Esophagus muscularis mucosa (tissue), 4 donors: ENCODE results near the gene IFNL4. TPM values are rescaled to one million over a fixed set of nuclear protein-coding genes. Genes with fewer than 3 reads are reported as not detected.

Experiments
- DNase-seq: peaks from one replicate; pipeline ENCODE4 v3.0.0-alpha.2; 2017; ENCODE audit errors: extremely low spot score
- H3K27ac ChIP-seq, 4 donors: fragments of 200-600 bp; sonication (generic); replicated peaks in 1 of 4; 1 replicate in 3 of 4; 2 replicates in 1 of 4; pipeline ENCODE4 v1.5.1; 2016 to 2019; ENCODE audit warnings: mild to moderate bottlenecking in 1 of 4
- H3K27me3 ChIP-seq, 4 donors: fragments of 200-600 bp; sonication (generic); one replicate each; pipeline versions ENCODE4 v1.5.1 to v1.6.0; 2016 to 2019
- H3K36me3 ChIP-seq, 4 donors: fragments of 200-600 bp; sonication (generic); one replicate each; pipeline ENCODE4 v1.5.1; 2016 to 2019
- H3K4me1 ChIP-seq, 4 donors: fragments of 200-600 bp; sonication (generic); one replicate each; pipeline ENCODE4 v1.5.1; 2016 to 2019
- H3K4me3 ChIP-seq, 4 donors: fragments of 200-600 bp; sonication (generic); 1 replicate in 2 of 4; 2 replicates in 2 of 4; pipeline ENCODE4 v1.5.1; 2016 to 2019; ENCODE audit warnings: mild to moderate bottlenecking in 4 of 4, moderate library complexity in 1 of 4
- H3K9me3 ChIP-seq, 4 donors: fragments of 200-600 bp; sonication (generic); 1 replicate in 3 of 4; 2 replicates in 1 of 4; pipeline ENCODE4 v1.5.1; 2016 to 2019
- CTCF ChIP-seq, 3 experiments: fragments of 200-600 bp in 2 of 3; fragments of 450-650 bp in 1 of 3; sonication (generic) in 2 of 3; IDR thresholded peaks; one replicate each; pipeline ENCODE4 v1.5.1; 2017 to 2019; ENCODE audit warnings: antibody characterized with exemption in 3 of 3, mild to moderate bottlenecking in 2 of 3, moderate library complexity in 1 of 3
- EP300 ChIP-seq: sonication (generic); formaldehyde crosslinking; IDR thresholded peaks from one replicate; pipeline ENCODE4 v1.6.1; 2017; ENCODE audit warnings: antibody characterized with exemption
- POLR2A ChIP-seq: fragments of 450-650 bp; IDR thresholded peaks from one replicate; pipeline ENCODE4 v1.6.1; 2017; ENCODE audit warnings: antibody characterized with exemption, moderate library complexity, mild to moderate bottlenecking, low read depth
- POLR2AphosphoS5 ChIP-seq, 2 donors: sonication (generic); formaldehyde crosslinking; IDR thresholded peaks; one replicate each; pipeline ENCODE4 v1.6.1; 2017; ENCODE audit warnings: antibody characterized with exemption in 2 of 2
- WGBS: methylation state at CpG from one replicate; pipeline ENCODE4 v1.1.5; 2018; 5-methylcytosine and 5-hydroxymethylcytosine counted together
- intact Hi-C: fragments of 100-400 bp; cut with DNase I; formaldehyde crosslinking; loops from one replicate; pipeline ENCODE4 v1.15.1; 2023
- total RNA-seq, 4 donors: library from RNA; depleted of rRNA; stranded (reverse); fragments of >200 nt; gene quantifications; one replicate each; pipeline versions ENCODE4 v1.1.0 to v1.2.1, GENCODE V29; 2016

Gene IFNL4
- total RNA-seq, 4 donors from 2014 or later, result not detected

- Histone ChIP-seq H3K36me3 (no peaks in the 10 kb centered on the region), H3K9me3 (peaks cover 0 to 3% (median 0%) of the 10 kb centered on the region in 4 donors), H3K4me1 (no peaks in the 10 kb centered on the region), H3K27me3 (peaks cover 0 to 49% (median 0%) of the 10 kb centered on the region in 4 donors), H3K4me3 (no peak overlapping the region), H3K27ac (no peak overlapping the region)
- 53% methylated on average over 4 of the region's 4 CpGs for WGBS
- no peak for DNase-seq
- TF ChIP-seq POLR2A (no peak), EP300 (no peak), POLR2AphosphoS5 (IDR thresholded peaks at IDR 0.05) (no peak), CTCF (IDR thresholded peaks at IDR 0.05) (no peak)
- intact Hi-C loops, result no loop called here
Observed at GRCh38 chr19:39293394-39293793, 44.7 kb upstream of the IFNL4 start.

- Histone ChIP-seq H3K4me3 (no peak overlapping the region), H3K4me1 (no peaks in the 10 kb centered on the region), H3K9me3 (peaks cover 0 to 45% (median 21%) of the 10 kb centered on the region in 4 donors), H3K27ac (no peak overlapping the region), H3K36me3 (no peaks in the 10 kb centered on the region), H3K27me3 (peaks cover 0 to 4% (median 0%) of the 10 kb centered on the region in 4 donors)
- intact Hi-C loops, result no loop called here
- TF ChIP-seq EP300 (no peak), POLR2A (no peak), POLR2AphosphoS5 (IDR thresholded peaks at IDR 0.05) (no peak), CTCF (IDR thresholded peaks at IDR 0.05) (no peak)
- 84% methylated on average over 1 of the region's 1 CpG for WGBS
- DNase-seq, result no peak
Observed at GRCh38 chr19:39284032-39284431, 35.4 kb upstream of the IFNL4 start.

GRCh38 chr19:39282021-39282420 is 33.4 kb upstream of the IFNL4 start:
- 79% methylated on average over 1 of the region's 1 CpG for WGBS
- intact Hi-C loops, result no loop called here

GRCh38 chr19:39277598-39277997 is 28.9 kb upstream of the IFNL4 start:
- H3K4me1 ChIP-seq, result no peaks in the 10 kb centered on the region
- intact Hi-C loops, result no loop called here
- H3K36me3 ChIP-seq, result no peaks in the 10 kb centered on the region
- 80% methylated on average over 7 of the region's 7 CpGs for WGBS
- TF ChIP-seq POLR2AphosphoS5 (IDR thresholded peaks at IDR 0.05), result no peak
- no peak for TF ChIP-seq EP300
- no peak for TF ChIP-seq POLR2A
- TF ChIP-seq CTCF (IDR thresholded peaks at IDR 0.05), result no peak
- DNase-seq, result no peak
- H3K27ac ChIP-seq, result no peak overlapping the region
- H3K9me3 ChIP-seq, result peaks cover 0 to 10% (median 5%) of the 10 kb centered on the region in 4 donors
- H3K27me3 ChIP-seq, result peaks cover 0 to 17% (median 0%) of the 10 kb centered on the region in 4 donors
- H3K4me3 ChIP-seq, result no peak overlapping the region

More at GRCh38 chr19:39282021-39282420, 33.4 kb upstream of the IFNL4 start:
- no peak overlapping the region for H3K4me3 ChIP-seq
- TF ChIP-seq POLR2AphosphoS5 (IDR thresholded peaks at IDR 0.05), result no peak
- no peak for TF ChIP-seq POLR2A
- no peak for TF ChIP-seq EP300
- no peak for TF ChIP-seq CTCF (IDR thresholded peaks at IDR 0.05)
- no peaks in the 10 kb centered on the region for H3K4me1 ChIP-seq
- no peaks in the 10 kb centered on the region for H3K36me3 ChIP-seq
- H3K27ac ChIP-seq, result no peak overlapping the region
- DNase-seq, result no peak
- H3K9me3 ChIP-seq, result peaks cover 0 to 33% (median 18%) of the 10 kb centered on the region in 4 donors
- H3K27me3 ChIP-seq, result peaks cover 0 to 13% (median 0%) of the 10 kb centered on the region in 4 donors

GRCh38 chr19:39276740-39277139 is 28.1 kb upstream of the IFNL4 start:
- H3K4me1 ChIP-seq, result no peaks in the 10 kb centered on the region
- no peaks in the 10 kb centered on the region for H3K36me3 ChIP-seq
- H3K9me3 ChIP-seq, result peaks cover 0 to 1% (median under 1%) of the 10 kb centered on the region in 4 donors
- H3K4me3 ChIP-seq, result no peak overlapping the region
- intact Hi-C loops, result no loop called here
- TF ChIP-seq EP300 (no peak), POLR2A (no peak), CTCF (IDR thresholded peaks at IDR 0.05) (no peak), POLR2AphosphoS5 (IDR thresholded peaks at IDR 0.05) (no peak)
- peaks cover 0 to 17% (median 0%) of the 10 kb centered on the region in 4 donors for H3K27me3 ChIP-seq
- no peak overlapping the region for H3K27ac ChIP-seq
- WGBS, result 95% methylated on average over 5 of the region's 5 CpGs
- DNase-seq, result no peak
